Panc1 (cell line): Measurements from ENCODE around the gene RDX.

Experiments used
- POLR2AphosphoS5 ChIP-seq: IDR thresholded peaks from 2 replicates; pipeline ENCODE4 v1.6.1; 2012; ENCODE audit warnings: mild to moderate bottlenecking, low read depth, low read length, moderate library complexity
- TF ChIP-seq, protein P1 (sequence below): fragments of 450-650 bp; IDR thresholded peaks from 2 replicates; pipeline ENCODE4 v1.5.1; 2017; ENCODE audit warnings: mild to moderate bottlenecking
- TF ChIP-seq, protein P2 (sequence below), 2 experiments: IDR thresholded peaks; 2 replicates each; pipeline ENCODE4 v1.6.1; 2011 to 2012; ENCODE audit warnings: low read depth in 2 of 2, control low read depth in 1 of 2, low read length in 1 of 2, mild to moderate bottlenecking in 1 of 2, moderate library complexity in 1 of 2; ENCODE audit not compliant: insufficient read depth in 1 of 2

DNA sequence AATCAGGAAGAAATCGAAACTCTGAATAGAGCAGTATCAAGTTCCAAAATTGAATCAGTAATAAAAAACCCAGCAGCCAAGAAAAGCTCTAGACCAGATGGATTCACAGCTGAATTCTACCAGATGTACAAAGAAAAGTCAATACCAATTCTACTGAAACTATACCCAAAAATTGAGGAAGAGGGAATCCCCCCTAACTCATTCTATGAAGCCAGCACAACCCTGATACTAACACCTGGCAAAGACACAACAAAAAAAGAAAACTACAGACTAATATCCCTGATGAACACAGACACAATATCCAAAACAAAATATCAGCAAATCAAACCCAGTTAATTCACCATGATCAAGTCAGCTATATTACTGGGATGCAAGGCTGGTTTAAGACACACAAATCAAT is 105.5 kb downstream of the RDX start:
- no peak for TF ChIP-seq POLR2AphosphoS5
- TF ChIP-seq, protein P1, sequence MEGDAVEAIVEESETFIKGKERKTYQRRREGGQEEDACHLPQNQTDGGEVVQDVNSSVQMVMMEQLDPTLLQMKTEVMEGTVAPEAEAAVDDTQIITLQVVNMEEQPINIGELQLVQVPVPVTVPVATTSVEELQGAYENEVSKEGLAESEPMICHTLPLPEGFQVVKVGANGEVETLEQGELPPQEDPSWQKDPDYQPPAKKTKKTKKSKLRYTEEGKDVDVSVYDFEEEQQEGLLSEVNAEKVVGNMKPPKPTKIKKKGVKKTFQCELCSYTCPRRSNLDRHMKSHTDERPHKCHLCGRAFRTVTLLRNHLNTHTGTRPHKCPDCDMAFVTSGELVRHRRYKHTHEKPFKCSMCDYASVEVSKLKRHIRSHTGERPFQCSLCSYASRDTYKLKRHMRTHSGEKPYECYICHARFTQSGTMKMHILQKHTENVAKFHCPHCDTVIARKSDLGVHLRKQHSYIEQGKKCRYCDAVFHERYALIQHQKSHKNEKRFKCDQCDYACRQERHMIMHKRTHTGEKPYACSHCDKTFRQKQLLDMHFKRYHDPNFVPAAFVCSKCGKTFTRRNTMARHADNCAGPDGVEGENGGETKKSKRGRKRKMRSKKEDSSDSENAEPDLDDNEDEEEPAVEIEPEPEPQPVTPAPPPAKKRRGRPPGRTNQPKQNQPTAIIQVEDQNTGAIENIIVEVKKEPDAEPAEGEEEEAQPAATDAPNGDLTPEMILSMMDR: no peak
- TF ChIP-seq, protein P2, sequence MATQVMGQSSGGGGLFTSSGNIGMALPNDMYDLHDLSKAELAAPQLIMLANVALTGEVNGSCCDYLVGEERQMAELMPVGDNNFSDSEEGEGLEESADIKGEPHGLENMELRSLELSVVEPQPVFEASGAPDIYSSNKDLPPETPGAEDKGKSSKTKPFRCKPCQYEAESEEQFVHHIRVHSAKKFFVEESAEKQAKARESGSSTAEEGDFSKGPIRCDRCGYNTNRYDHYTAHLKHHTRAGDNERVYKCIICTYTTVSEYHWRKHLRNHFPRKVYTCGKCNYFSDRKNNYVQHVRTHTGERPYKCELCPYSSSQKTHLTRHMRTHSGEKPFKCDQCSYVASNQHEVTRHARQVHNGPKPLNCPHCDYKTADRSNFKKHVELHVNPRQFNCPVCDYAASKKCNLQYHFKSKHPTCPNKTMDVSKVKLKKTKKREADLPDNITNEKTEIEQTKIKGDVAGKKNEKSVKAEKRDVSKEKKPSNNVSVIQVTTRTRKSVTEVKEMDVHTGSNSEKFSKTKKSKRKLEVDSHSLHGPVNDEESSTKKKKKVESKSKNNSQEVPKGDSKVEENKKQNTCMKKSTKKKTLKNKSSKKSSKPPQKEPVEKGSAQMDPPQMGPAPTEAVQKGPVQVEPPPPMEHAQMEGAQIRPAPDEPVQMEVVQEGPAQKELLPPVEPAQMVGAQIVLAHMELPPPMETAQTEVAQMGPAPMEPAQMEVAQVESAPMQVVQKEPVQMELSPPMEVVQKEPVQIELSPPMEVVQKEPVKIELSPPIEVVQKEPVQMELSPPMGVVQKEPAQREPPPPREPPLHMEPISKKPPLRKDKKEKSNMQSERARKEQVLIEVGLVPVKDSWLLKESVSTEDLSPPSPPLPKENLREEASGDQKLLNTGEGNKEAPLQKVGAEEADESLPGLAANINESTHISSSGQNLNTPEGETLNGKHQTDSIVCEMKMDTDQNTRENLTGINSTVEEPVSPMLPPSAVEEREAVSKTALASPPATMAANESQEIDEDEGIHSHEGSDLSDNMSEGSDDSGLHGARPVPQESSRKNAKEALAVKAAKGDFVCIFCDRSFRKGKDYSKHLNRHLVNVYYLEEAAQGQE (IDR thresholded peaks at IDR 0.05; ENCODE audit: insufficient read depth in 1 of 2, low read depth in 2 of 2, low read length in 1 of 2): no peak
